ENCODE measurements around the gene YIPF3. TPM values are rescaled to one million over a fixed set of nuclear protein-coding genes. Genes with fewer than 3 reads are reported as not detected.
A peak's percentile ranks its signal among the peaks of the same experiment; 100 is the strongest.

Gene YIPF3
- total RNA-seq, 5 donors from 2014 or later (not counting 1 experiment from before 2014, with no cell fraction given) = 43.7 to 85.0 (median 80.0) TPM

DNA sequence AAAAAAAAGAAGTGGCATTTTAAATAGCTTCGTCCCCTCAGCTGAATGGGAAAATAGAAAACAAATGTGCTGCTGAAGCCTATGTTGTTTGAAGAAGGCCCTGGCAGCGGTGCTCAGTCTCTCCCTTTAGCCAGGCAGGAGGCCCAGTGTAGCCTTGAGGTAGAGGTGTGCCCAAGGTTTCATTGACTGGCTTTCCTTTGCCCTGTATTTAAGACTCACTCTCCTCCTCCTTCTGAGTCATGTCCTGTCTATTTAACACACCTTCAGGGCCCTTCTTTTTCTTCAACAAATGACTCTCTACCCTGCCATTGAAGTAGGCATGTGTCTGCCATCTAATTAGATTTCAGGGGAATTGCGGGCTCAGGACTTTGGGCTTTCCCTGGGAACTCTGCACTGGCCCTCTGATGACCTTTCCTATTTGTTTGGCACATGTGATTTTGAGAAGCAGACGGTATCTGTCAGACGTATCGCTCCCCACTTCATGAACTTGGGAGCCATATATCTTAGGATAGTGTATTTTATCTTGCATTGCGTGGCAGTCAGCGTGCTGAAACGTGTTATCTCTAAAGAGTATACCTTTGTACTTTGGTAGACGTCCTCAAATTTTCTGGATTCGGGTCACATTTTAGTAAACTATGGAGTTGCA lies 35.0 kb downstream of the YIPF3 start:
- H3K27ac Mint-ChIP-seq = no peak overlapping the region
- no peaks in the 10 kb centered on the region for H3K27me3 Mint-ChIP-seq
- H3K9me3 Mint-ChIP-seq = no peaks in the 10 kb centered on the region
- peaks cover 51 to 63% (median 57%) of the 10 kb centered on the region in 3 donors for H3K4me1 Mint-ChIP-seq
- H3K4me1 ChIP-seq (ENCODE audit: control insufficient read depth in 1 of 2, extremely low read depth in 1 of 2, insufficient read depth in 2 of 2, low read length in 2 of 2) = peaks cover 10 to 17% of the 10 kb centered on the region in 2 experiments
- H3K27ac ChIP-seq (ENCODE audit: low read length) = no peak overlapping the region
- 95% methylated on average over 4 of the region's 11 CpGs for WGBS (ENCODE audit: insufficient coverage)
- H3K9me3 ChIP-seq = no peaks in the 10 kb centered on the region
- POLR2A ChIA-PET = interaction anchor here (0.6 to 0.7 kb wide), 3 partner anchors 55 to 1261 kb away, joined by 7 to 15 read pairs (median 8); partner anchors contain the start of gene ABCC10 (in 1 of the 2)
- no peak overlapping the region for H3K4me3 Mint-ChIP-seq
- CTCF ChIA-PET = interaction anchor here in 1 of 2 donors (0.6 kb wide), 1 partner anchor 8 kb away, joined by 7 read pairs; no protein-coding TSS in a partner anchor
- ATAC-seq (replicated peaks in 1 of 4) (no peak), DNase-seq (no peak)
- H3K36me3 Mint-ChIP-seq = peaks cover 11% of the 10 kb centered on the region
- peaks cover 0 to 6% of the 10 kb centered on the region in 2 donors for H3K36me3 ChIP-seq (ENCODE audit: control insufficient read depth in 2 of 2, extremely low read depth in 1 of 2, insufficient read depth in 1 of 2, low read length in 1 of 2)
- H3K27me3 ChIP-seq (replicated peaks in 1 of 2; ENCODE audit: control insufficient read depth in 2 of 2, extremely low read depth in 1 of 2, insufficient read depth in 2 of 2, low read length in 1 of 2) = no peaks in the 10 kb centered on the region
- H3K4me3 ChIP-seq (ENCODE audit: control insufficient read depth in 1 of 2, extremely low read depth in 1 of 2, low read length in 1 of 2) = no peak overlapping the region

DNA sequence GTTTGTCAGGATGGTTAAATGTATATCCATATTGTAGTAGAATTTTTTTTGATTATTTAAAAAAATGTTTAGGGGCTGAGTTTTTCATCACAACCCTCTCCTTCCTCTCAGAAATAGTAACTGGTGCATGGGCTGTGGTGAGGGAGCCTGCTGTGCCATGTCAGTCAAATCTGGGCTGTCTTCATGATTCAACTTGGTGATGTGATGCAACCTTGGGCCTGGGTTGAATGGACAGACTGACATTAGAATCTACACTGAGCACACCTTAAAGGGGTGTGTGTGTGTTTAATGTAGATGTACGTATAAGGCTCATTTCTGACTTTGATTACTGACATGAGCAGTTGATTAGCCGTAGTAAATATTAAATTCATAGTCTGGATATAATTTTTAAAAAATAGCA lies 35.7 kb downstream of the YIPF3 start:
- WGBS (ENCODE audit: insufficient coverage) = no CpG with 5 or more reads among the region's 2 CpGs
- ChIA-PET CTCF (interaction anchor here in 1 of 2 donors (0.6 to 0.9 kb wide), 2 partner anchors 9 to 82 kb away, joined by 3 to 7 read pairs; no protein-coding TSS in a partner anchor), POLR2A (interaction anchor here (0.6 to 0.7 kb wide), 4 partner anchors 10 to 1260 kb away, joined by 5 to 15 read pairs (median 8); partner anchors contain the start of gene ABCC10 (in 1 of the 2))
- H3K4me3 Mint-ChIP-seq = no peak overlapping the region
- peaks cover 55 to 66% (median 60%) of the 10 kb centered on the region in 3 donors for H3K4me1 Mint-ChIP-seq
- H3K27ac ChIP-seq (ENCODE audit: low read length) = no peak overlapping the region
- no peaks in the 10 kb centered on the region for H3K9me3 Mint-ChIP-seq
- H3K36me3 Mint-ChIP-seq = peaks cover 11% of the 10 kb centered on the region
- peaks cover 0 to 6% of the 10 kb centered on the region in 2 donors for H3K36me3 ChIP-seq (ENCODE audit: control insufficient read depth in 2 of 2, extremely low read depth in 1 of 2, insufficient read depth in 1 of 2, low read length in 1 of 2)
- no peak for DNase-seq
- H3K27ac Mint-ChIP-seq = no peak overlapping the region
- H3K27me3 ChIP-seq (replicated peaks in 1 of 2; ENCODE audit: control insufficient read depth in 2 of 2, extremely low read depth in 1 of 2, insufficient read depth in 2 of 2, low read length in 1 of 2) = no peaks in the 10 kb centered on the region
- peaks cover 11 to 18% of the 10 kb centered on the region in 2 experiments for H3K4me1 ChIP-seq (ENCODE audit: control insufficient read depth in 1 of 2, extremely low read depth in 1 of 2, insufficient read depth in 2 of 2, low read length in 2 of 2)
- H3K9me3 ChIP-seq = no peaks in the 10 kb centered on the region
- H3K4me3 ChIP-seq (ENCODE audit: control insufficient read depth in 1 of 2, extremely low read depth in 1 of 2, low read length in 1 of 2) = no peak overlapping the region
- H3K27me3 Mint-ChIP-seq = no peaks in the 10 kb centered on the region
- no peak for ATAC-seq (replicated peaks in 1 of 4)

GRCh38 chr6:43478008-43478372 lies 38.7 kb downstream of the YIPF3 start:
- Mint-ChIP-seq H3K27me3 (no peaks in the 10 kb centered on the region), H3K27ac (peak overlapping the region; percentile 75 to 94), H3K36me3 (peaks cover under 1% of the 10 kb centered on the region), H3K4me3 (peak overlapping the region; percentile 92 to 99 (median 93)), H3K9me3 (no peaks in the 10 kb centered on the region), H3K4me1 (peaks cover 48 to 54% (median 49%) of the 10 kb centered on the region in 3 donors)
- Histone ChIP-seq H3K27ac (ENCODE audit: low read length) (peak overlapping the region; percentile 91), H3K36me3 (ENCODE audit: control insufficient read depth in 2 of 2, extremely low read depth in 1 of 2, insufficient read depth in 1 of 2, low read length in 1 of 2) (peaks cover 0 to 2% of the 10 kb centered on the region in 2 donors), H3K27me3 (replicated peaks in 1 of 2; ENCODE audit: control insufficient read depth in 2 of 2, extremely low read depth in 1 of 2, insufficient read depth in 2 of 2, low read length in 1 of 2) (peaks cover 0 to 4% of the 10 kb centered on the region in 2 experiments), H3K4me3 (ENCODE audit: control insufficient read depth in 1 of 2, extremely low read depth in 1 of 2, low read length in 1 of 2) (peak overlapping the region; percentile 69 to 78), H3K9me3 (no peaks in the 10 kb centered on the region), H3K4me1 (ENCODE audit: control insufficient read depth in 1 of 2, extremely low read depth in 1 of 2, insufficient read depth in 2 of 2, low read length in 2 of 2) (peaks cover 11 to 18% of the 10 kb centered on the region in 2 experiments)
- DNase-seq (peak in 3 of 35 experiments; percentile 15 to 33 (median 16)), ATAC-seq (replicated peaks in 1 of 4) (no peak)
- ChIA-PET POLR2A (interaction anchor here (0.5 to 1.1 kb wide), 7 partner anchors 15 to 1238 kb away, joined by 3 to 5 read pairs (median 3); partner anchors contain the start of gene PEX6 (in 1 of the 2)), CTCF (interaction anchor here in 1 of 2 donors (0.5 to 1.4 kb wide), 2 partner anchors 26 to 39 kb away, joined by 3 read pairs; partner anchors contain the start of genes POLR1C and YIPF3)
- WGBS (ENCODE audit: insufficient coverage) = 23% methylated on average over 2 of the region's 3 CpGs

DNA sequence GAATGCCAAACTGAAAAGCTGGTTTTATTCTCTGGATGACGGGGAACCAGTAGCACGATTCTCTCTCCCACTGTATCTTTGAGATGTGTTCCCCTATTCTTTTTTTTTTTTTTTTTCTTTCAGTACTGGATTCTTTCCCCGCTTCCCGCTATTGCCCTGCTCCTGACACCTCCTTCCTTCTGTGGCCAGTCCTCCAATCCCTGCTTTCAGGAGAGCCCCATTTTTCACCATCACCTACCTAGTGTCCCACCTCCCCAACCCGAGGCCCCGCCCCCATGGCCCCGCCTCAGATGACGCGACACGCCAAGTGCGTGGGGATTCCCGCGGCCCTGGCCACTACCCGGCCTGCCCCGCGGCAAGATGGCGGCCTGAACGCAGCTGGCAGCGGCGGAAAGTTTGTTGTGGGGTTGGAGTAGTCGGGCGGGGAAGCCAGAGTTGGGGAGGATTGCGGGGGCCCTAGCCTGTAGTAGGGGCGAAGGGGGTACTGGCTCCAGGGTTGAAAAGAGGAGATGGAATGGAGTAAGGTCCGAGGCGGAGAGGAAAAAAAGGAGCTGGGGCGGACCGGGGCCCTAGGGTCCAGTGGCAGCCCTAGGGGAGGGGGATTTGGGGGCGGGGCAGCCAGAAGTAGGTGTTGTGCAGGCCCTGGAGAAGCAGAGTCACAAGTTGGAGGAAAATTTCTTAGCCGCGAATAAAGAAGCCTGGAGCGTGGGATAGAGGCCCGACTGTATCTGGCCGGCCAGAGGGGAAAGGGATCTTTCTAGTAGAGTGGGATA lies 39.3 kb downstream of the YIPF3 start, which contains the start of gene TJAP1:
TSS of gene TJAP1 (plus strand) at position 336 of the 773 bp plus-strand sequence. CDS start 21,432 bp downstream, outside the sequence.
- ChIA-PET POLR2A (interaction anchor here (0.5 to 1.1 kb wide), 12 partner anchors 15 to 1238 kb away, joined by 3 to 14 read pairs (median 4); partner anchors contain the start of genes DLK2 (in 1 of the 2), PEX6 (in 1 of the 2) and VEGFA (in 1 of the 2)), CTCF (interaction anchor here in 1 of 2 donors (0.5 to 1.4 kb wide), 6 partner anchors 18 to 610 kb away, joined by 3 to 5 read pairs (median 3); partner anchors contain the start of genes POLR1C and YIPF3)
- peaks cover 0 to 1% of the 10 kb centered on the region in 2 donors for H3K36me3 ChIP-seq (ENCODE audit: control insufficient read depth in 2 of 2, extremely low read depth in 1 of 2, insufficient read depth in 1 of 2, low read length in 1 of 2)
- ATAC-seq (replicated peaks in 1 of 4) = peak; percentile 100
- no peaks in the 10 kb centered on the region for H3K36me3 Mint-ChIP-seq
- H3K9me3 Mint-ChIP-seq = no peaks in the 10 kb centered on the region
- H3K4me3 Mint-ChIP-seq = peak within 1 kb of the TSS; percentile 92 to 99 (median 93)
- H3K4me1 Mint-ChIP-seq = peaks cover 45 to 51% (median 47%) of the 10 kb centered on the region in 3 donors
- 0% methylated on average over 25 of the region's 34 CpGs for WGBS (ENCODE audit: insufficient coverage)
- peaks cover 0 to 4% of the 10 kb centered on the region in 2 experiments for H3K27me3 ChIP-seq (replicated peaks in 1 of 2; ENCODE audit: control insufficient read depth in 2 of 2, extremely low read depth in 1 of 2, insufficient read depth in 2 of 2, low read length in 1 of 2)
- peaks cover 11 to 18% of the 10 kb centered on the region in 2 experiments for H3K4me1 ChIP-seq (ENCODE audit: control insufficient read depth in 1 of 2, extremely low read depth in 1 of 2, insufficient read depth in 2 of 2, low read length in 2 of 2)
- DNase-seq = peak; percentile 88 to 99 (median 96)
- no peaks in the 10 kb centered on the region for H3K27me3 Mint-ChIP-seq
- H3K9me3 ChIP-seq = no peaks in the 10 kb centered on the region
- H3K27ac ChIP-seq (ENCODE audit: low read length) = peak within 1 kb of the TSS; percentile 91
- peak within 1 kb of the TSS; percentile 75 to 94 for H3K27ac Mint-ChIP-seq
- peak within 1 kb of the TSS; percentile 69 to 78 for H3K4me3 ChIP-seq (ENCODE audit: control insufficient read depth in 1 of 2, extremely low read depth in 1 of 2, low read length in 1 of 2)

- POLR2A ChIA-PET = interaction anchor here in 1 of 2 donors (0.6 kb wide), 3 partner anchors 21 to 233 kb away, joined by 3 to 14 read pairs (median 7); partner anchors contain the start of gene DLK2
- no peaks in the 10 kb centered on the region for H3K36me3 Mint-ChIP-seq
- H3K27me3 Mint-ChIP-seq = no peaks in the 10 kb centered on the region
- 63% methylated on average over 2 of the region's 2 CpGs for whole genome bisulfite sequencing (ENCODE audit: insufficient coverage)
- H3K4me1 Mint-ChIP-seq = peaks cover 39 to 44% (median 42%) of the 10 kb centered on the region in 3 donors
- peak overlapping the region; percentile 75 to 94 for H3K27ac Mint-ChIP-seq
- H3K4me1 ChIP-seq (ENCODE audit: control insufficient read depth in 1 of 2, extremely low read depth in 1 of 2, insufficient read depth in 2 of 2, low read length in 2 of 2) = peaks cover 11 to 18% of the 10 kb centered on the region in 2 experiments
- peak overlapping the region; percentile 91 for H3K27ac ChIP-seq (ENCODE audit: low read length)
- peak overlapping the region; percentile 55 to 78 for H3K4me3 ChIP-seq (ENCODE audit: control insufficient read depth in 1 of 2, extremely low read depth in 1 of 2, low read length in 1 of 2)
- H3K27me3 ChIP-seq (replicated peaks in 1 of 2; ENCODE audit: control insufficient read depth in 2 of 2, extremely low read depth in 1 of 2, insufficient read depth in 2 of 2, low read length in 1 of 2) = peaks cover 0 to 4% of the 10 kb centered on the region in 2 experiments
- H3K4me3 Mint-ChIP-seq = peak overlapping the region; percentile 92 to 99 (median 93)
- DNase-seq = peak in 1 of 35 experiments; percentile 35
- no peaks in the 10 kb centered on the region for H3K9me3 ChIP-seq
- peak in 1 of 4 experiments; percentile 5 for ATAC-seq (replicated peaks in 1 of 4)
- no peaks in the 10 kb centered on the region for H3K36me3 ChIP-seq (ENCODE audit: control insufficient read depth in 2 of 2, extremely low read depth in 1 of 2, insufficient read depth in 1 of 2, low read length in 1 of 2)
- no peaks in the 10 kb centered on the region for H3K9me3 Mint-ChIP-seq
- CTCF ChIA-PET = interaction anchor here in 1 of 2 donors (0.6 to 1.4 kb wide), 2 partner anchors 40 to 462 kb away, joined by 3 to 4 read pairs; partner anchors contain the start of genes POLR1C and YIPF3
Observed at GRCh38 chr6:43476746-43477145, 40.0 kb downstream of the YIPF3 start.
